KMS-11 (cell line): ENCODE data around the gene FBXO21.

Experiments used
- H2AFZ ChIP-seq: fragments of 200-600 bp; sonication (generic); 2 replicates; pipeline ENCODE4 v1.6.1; 2016; ENCODE audit warnings: antibody characterized with exemption, mixed run types, low read depth
- H3K27ac ChIP-seq: fragments of 200-600 bp; sonication (generic); 2 replicates; pipeline ENCODE4 v1.6.1; 2016; ENCODE audit warnings: mild to moderate bottlenecking, mixed run types
- H3K27me3 ChIP-seq: fragments of 200-600 bp; sonication (generic); 2 replicates; pipeline ENCODE4 v1.6.1; 2017; ENCODE audit warnings: mild to moderate bottlenecking, low read depth, mixed run types, moderate library complexity; ENCODE audit not compliant: insufficient read depth
- H3K36me3 ChIP-seq: fragments of 200-600 bp; sonication (generic); 2 replicates; pipeline ENCODE4 v1.6.1; 2017; ENCODE audit warnings: mild to moderate bottlenecking, mixed run types; ENCODE audit not compliant: insufficient read depth
- H3K4me1 ChIP-seq: fragments of 200-600 bp; sonication (generic); 2 replicates; pipeline ENCODE4 v1.6.1; 2016; ENCODE audit warnings: mild to moderate bottlenecking, low read depth, mixed run types; ENCODE audit not compliant: poor library complexity, severe bottlenecking
- H3K4me2 ChIP-seq: fragments of 200-600 bp; sonication (generic); 2 replicates; pipeline ENCODE4 v1.7.0; 2016; ENCODE audit warnings: mild to moderate bottlenecking, mixed run types
- H3K4me3 ChIP-seq: fragments of 200-600 bp; sonication (generic); IDR thresholded peaks from 2 replicates; pipeline ENCODE4 v1.6.1; 2017; ENCODE audit warnings: low read depth, low read length, mixed read lengths; ENCODE audit not compliant: insufficient read depth
- H3K79me2 ChIP-seq: fragments of 200-600 bp; sonication (generic); 2 replicates; pipeline ENCODE4 v1.6.1; 2016; ENCODE audit warnings: low read depth, mixed run types; ENCODE audit not compliant: insufficient read depth
- H3K9ac ChIP-seq: fragments of 200-600 bp; sonication (generic); 2 replicates; pipeline ENCODE4 v1.6.1; 2016; ENCODE audit warnings: mild to moderate bottlenecking, mixed run types
- H4K20me1 ChIP-seq: fragments of 200-600 bp; sonication (generic); 2 replicates; pipeline ENCODE4 v1.6.1; 2016; ENCODE audit warnings: mild to moderate bottlenecking, mixed run types; ENCODE audit not compliant: insufficient read depth
- TF ChIP-seq, protein P1 (sequence below): fragments of 200-600 bp; sonication (generic); conservative IDR thresholded peaks from 2 replicates; pipeline ENCODE4 v1.6.1; 2017; ENCODE audit warnings: low read depth, mild to moderate bottlenecking, antibody characterized with exemption, low read length, moderate library complexity, mixed read lengths

FBXO21 gene

DNA sequence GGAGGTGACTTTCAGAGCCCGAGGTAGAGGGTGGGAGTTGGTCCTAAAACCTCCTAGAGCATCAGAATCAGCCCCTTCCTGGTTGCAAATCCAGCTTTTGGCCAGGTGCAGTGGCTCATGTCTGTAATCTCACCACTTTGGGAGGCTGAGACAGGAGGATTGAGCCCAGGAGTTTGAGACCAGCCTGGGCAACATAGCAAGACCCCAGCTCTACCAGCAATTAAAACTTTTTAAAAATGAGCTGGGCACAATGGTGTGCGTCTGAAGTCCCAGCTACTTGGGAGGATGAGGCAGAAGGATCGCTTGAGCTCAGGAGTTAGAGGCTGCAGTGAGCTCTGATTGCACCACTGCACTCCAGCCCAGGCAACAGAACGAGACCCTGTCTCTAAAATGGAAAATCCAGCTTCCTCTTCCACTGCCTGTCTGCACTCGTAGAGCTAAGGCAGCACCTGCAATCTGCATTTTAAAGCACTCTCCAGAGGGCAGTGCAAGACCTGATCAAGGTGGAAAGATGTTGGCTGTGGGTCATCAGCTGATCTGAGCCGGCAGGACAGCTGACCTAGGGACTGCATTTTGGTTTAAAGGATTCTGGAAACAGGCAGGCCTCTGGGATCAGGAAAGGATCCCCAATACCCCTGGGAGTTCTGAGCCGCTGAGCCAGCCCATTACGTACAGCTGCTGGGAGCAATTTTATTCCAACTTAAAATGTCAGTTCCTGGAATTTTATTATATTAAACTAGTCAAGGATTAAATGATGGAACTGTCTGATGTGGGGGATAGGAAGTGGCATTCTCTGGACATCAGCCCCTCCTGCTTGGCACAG is 89.2 kb downstream of the FBXO21 start:
- Histone ChIP-seq H3K4me1 (peaks cover 18% of the 10 kb centered on the region), H3K4me2 (no peak overlapping the region), H3K27ac (no peak overlapping the region), H4K20me1 (no peaks in the 10 kb centered on the region), H2AFZ (no peak overlapping the region), H3K27me3 (no peaks in the 10 kb centered on the region), H3K9ac (no peak overlapping the region), H3K4me3 (no peak overlapping the region), H3K36me3 (no peaks in the 10 kb centered on the region), H3K79me2 (no peaks in the 10 kb centered on the region)
- TF ChIP-seq, protein P1, sequence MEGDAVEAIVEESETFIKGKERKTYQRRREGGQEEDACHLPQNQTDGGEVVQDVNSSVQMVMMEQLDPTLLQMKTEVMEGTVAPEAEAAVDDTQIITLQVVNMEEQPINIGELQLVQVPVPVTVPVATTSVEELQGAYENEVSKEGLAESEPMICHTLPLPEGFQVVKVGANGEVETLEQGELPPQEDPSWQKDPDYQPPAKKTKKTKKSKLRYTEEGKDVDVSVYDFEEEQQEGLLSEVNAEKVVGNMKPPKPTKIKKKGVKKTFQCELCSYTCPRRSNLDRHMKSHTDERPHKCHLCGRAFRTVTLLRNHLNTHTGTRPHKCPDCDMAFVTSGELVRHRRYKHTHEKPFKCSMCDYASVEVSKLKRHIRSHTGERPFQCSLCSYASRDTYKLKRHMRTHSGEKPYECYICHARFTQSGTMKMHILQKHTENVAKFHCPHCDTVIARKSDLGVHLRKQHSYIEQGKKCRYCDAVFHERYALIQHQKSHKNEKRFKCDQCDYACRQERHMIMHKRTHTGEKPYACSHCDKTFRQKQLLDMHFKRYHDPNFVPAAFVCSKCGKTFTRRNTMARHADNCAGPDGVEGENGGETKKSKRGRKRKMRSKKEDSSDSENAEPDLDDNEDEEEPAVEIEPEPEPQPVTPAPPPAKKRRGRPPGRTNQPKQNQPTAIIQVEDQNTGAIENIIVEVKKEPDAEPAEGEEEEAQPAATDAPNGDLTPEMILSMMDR, result no peak

DNA sequence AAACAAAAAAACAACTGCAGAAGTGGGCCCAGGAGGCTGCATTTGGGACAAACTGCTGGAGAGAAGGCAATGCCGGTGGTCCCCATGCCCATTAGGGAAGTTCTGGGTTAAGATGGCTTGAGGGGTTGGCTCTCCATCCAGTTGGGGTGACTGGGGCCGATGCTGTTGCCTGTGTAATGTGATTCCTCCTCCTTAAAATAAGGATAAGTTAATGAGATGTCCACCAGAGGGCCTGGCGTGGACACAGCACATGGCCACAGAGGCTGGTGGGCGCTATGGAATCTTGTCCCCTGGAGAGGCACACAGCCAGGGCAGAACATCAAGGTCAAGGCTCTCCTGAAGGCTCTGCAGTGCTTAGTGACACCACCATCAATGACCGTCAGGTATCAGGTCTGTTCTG is 90.0 kb downstream of the FBXO21 start:
- Histone ChIP-seq H2AFZ (no peak overlapping the region), H3K27ac (no peak overlapping the region), H3K27me3 (no peaks in the 10 kb centered on the region), H3K4me2 (no peak overlapping the region), H3K9ac (no peak overlapping the region), H3K79me2 (no peaks in the 10 kb centered on the region), H4K20me1 (no peaks in the 10 kb centered on the region), H3K4me1 (peaks cover 13% of the 10 kb centered on the region), H3K4me3 (no peak overlapping the region), H3K36me3 (no peaks in the 10 kb centered on the region)
- TF ChIP-seq, protein P1, result no peak

DNA sequence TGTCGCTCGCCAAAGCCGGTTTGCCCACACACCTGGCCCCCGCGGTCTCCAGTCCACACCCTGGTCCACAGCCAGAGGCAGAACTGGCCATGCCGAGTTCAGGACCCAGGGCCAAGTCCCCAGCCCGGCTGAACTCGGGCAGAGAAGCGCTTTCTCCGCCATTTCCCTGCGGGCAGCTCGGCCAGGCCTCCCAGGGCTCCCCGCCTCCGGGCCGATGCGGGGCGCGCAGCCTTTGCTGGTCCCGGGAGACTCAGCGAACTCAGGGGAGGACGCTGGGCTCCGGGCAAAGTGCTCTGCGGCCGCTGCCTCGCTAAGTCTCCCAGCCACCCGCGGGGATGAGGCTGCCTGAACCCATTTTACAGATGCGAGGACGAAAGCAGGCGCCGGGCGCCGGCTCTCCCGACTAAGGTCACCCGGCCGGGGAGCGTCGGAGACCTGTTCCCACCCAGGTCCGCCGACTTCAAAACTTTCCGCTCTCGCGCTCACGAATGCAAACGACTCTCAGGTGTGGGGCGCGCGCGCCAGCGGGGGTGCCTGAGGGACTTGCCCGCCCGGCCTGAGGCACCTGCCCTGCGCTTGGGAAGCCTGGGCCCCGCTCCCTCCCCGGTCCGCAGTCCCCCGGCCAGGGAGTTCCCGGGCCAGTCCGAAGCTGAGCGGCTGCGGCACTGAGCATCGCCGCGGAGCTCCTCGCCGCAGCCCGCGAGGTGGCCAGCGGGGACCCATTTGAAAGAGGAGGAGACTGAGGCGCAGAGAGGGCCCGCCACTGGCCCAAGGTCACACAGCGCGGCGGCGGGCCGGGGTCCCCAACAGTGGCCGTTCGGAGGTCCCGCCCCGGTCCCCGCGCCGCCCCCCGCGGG is 91.7 kb downstream of the FBXO21 start:
- Histone ChIP-seq H3K4me3 (no peak overlapping the region), H3K27me3 (no peaks in the 10 kb centered on the region), H3K4me1 (peaks cover 3% of the 10 kb centered on the region), H3K4me2 (peak overlapping the region; percentile 60), H2AFZ (peak overlapping the region; percentile 66), H3K36me3 (no peaks in the 10 kb centered on the region), H3K9ac (peak overlapping the region; percentile 66), H3K79me2 (no peaks in the 10 kb centered on the region), H4K20me1 (no peaks in the 10 kb centered on the region), H3K27ac (no peak overlapping the region)
- TF ChIP-seq, protein P1, result no peak

DNA sequence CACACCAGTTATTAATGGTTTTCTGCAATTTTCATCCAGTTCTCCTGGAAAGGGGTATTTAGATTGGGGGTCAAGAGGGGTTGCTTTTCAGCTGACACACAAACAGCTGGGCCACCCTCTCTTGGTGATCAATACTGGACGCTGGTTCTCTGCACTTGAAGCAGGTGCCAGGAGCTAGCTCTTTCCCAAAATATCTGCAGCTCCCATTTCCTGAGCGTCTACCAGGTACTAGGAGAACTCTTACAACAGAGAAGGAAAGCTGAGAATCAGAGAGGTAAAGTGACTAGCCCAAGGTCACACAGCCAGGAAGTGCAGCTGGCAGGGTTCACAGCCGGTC is 92.3 kb downstream of the FBXO21 start:
- TF ChIP-seq, protein P1, result no peak
- H3K79me2 ChIP-seq, result no peaks in the 10 kb centered on the region
- no peaks in the 10 kb centered on the region for H4K20me1 ChIP-seq
- H3K4me2 ChIP-seq, result peak overlapping the region; percentile 60; the same call in 1 of the 2 replicates
- H3K4me1 ChIP-seq, result peaks cover 3% of the 10 kb centered on the region
- H3K36me3 ChIP-seq, result no peaks in the 10 kb centered on the region
- no peaks in the 10 kb centered on the region for H3K27me3 ChIP-seq
- H3K9ac ChIP-seq, result no peak overlapping the region
- no peak overlapping the region for H2AFZ ChIP-seq
- H3K4me3 ChIP-seq, result no peak overlapping the region
- no peak overlapping the region for H3K27ac ChIP-seq
